ENCODE measurements around the gene DDX50.
A peak's percentile ranks its signal among the peaks of the same experiment; 100 is the strongest.

DDX50 gene

GRCh38 chr10:68988530-68989316 is 87.6 kb downstream of the DDX50 start, which contains the start of gene KIFBP:
TSS of gene KIFBP (plus strand) at chr10:68988803. CDS start at chr10:68988833, 30 bp downstream.
- H3K36me3 ChIP-seq (ENCODE audit: control insufficient read depth, low read length) = peaks cover 26% of the 10 kb centered on the region
- no peaks in the 10 kb centered on the region for H3K27me3 ChIP-seq (ENCODE audit: control insufficient read depth, low read length)
- peaks cover 42% of the 10 kb centered on the region for H3K79me2 ChIP-seq (ENCODE audit: control insufficient read depth, low read length)
- no peaks in the 10 kb centered on the region; the same call in 1 of the 2 replicates for H4K20me1 ChIP-seq (ENCODE audit: control insufficient read depth, insufficient read depth, low read depth, low read length)
- TF ChIP-seq, protein P1, sequence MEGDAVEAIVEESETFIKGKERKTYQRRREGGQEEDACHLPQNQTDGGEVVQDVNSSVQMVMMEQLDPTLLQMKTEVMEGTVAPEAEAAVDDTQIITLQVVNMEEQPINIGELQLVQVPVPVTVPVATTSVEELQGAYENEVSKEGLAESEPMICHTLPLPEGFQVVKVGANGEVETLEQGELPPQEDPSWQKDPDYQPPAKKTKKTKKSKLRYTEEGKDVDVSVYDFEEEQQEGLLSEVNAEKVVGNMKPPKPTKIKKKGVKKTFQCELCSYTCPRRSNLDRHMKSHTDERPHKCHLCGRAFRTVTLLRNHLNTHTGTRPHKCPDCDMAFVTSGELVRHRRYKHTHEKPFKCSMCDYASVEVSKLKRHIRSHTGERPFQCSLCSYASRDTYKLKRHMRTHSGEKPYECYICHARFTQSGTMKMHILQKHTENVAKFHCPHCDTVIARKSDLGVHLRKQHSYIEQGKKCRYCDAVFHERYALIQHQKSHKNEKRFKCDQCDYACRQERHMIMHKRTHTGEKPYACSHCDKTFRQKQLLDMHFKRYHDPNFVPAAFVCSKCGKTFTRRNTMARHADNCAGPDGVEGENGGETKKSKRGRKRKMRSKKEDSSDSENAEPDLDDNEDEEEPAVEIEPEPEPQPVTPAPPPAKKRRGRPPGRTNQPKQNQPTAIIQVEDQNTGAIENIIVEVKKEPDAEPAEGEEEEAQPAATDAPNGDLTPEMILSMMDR (IDR thresholded peaks at IDR 0.05; ENCODE audit: low read depth, low read length, poor library complexity, severe bottlenecking) = peak; percentile 58
- TF ChIP-seq EZH2phosphoT487 (IDR thresholded peaks at IDR 0.05; ENCODE audit: borderline replicate concordance, low read length) = no peak
- H3K9me3 ChIP-seq (ENCODE audit: control insufficient read depth, insufficient read depth, low read length) = no peaks in the 10 kb centered on the region
- H3K4me1 ChIP-seq (ENCODE audit: control insufficient read depth, low read length) = peaks cover 19% of the 10 kb centered on the region
- peak within 1 kb of the TSS; percentile 90 for H3K4me2 ChIP-seq (ENCODE audit: low read length)
- H3F3A ChIP-seq (ENCODE audit: control insufficient read depth, insufficient read depth) = peaks cover 40% of the 10 kb centered on the region
- H3K27ac ChIP-seq (ENCODE audit: low read depth, low read length) = no peak within 1 kb of the TSS
- H3K9me2 ChIP-seq (replicated peaks; ENCODE audit: control insufficient read depth, low read length) = no peaks in the 10 kb centered on the region
- peak within 1 kb of the TSS; percentile 91 for H3K4me3 ChIP-seq (ENCODE audit: low read length)

DNA sequence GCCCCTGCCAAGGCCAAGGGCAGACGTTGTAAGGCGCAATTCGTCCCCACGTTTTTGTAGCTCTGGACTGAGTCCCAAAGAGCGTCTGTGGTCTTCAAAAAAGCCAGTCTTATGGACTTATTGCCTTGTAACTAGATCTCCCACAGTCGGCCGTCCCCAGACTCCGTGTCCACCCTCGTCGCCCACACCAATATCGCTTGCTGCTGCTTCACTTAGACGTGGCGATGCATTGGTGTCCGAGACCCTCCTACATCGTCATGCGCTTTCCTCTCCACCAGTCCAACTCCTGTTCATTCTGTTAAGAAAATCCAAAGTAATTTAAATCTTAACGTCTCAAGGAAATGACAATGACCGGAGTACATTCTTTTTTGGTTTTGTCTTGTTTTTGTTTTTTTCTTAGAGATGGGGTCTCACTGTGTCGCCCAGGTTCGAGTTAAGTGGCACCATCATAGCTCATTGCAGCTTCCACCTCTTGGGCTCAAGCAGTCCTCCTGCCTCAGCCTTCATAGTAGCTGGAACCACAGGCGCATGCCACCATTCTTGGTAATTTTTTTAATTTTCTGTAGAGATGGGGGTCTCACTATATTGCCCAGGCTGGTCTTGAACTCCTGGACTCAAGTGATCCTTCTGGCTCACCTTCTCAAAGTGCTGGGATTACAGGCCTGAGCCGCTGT is 88.3 kb downstream of the DDX50 start:
- Histone ChIP-seq H3K9me2 (replicated peaks; ENCODE audit: control insufficient read depth, low read length) (no peaks in the 10 kb centered on the region), H3K36me3 (ENCODE audit: control insufficient read depth, low read length) (peaks cover 19% of the 10 kb centered on the region), H3K4me2 (ENCODE audit: low read length) (peak overlapping the region; percentile 90), H3K27ac (ENCODE audit: low read depth, low read length) (no peak overlapping the region), H4K20me1 (ENCODE audit: control insufficient read depth, insufficient read depth, low read depth, low read length) (no peaks in the 10 kb centered on the region; the same call in 1 of the 2 replicates), H3K4me1 (ENCODE audit: control insufficient read depth, low read length) (peaks cover 19% of the 10 kb centered on the region), H3F3A (ENCODE audit: control insufficient read depth, insufficient read depth) (peaks cover 33% of the 10 kb centered on the region), H3K9me3 (ENCODE audit: control insufficient read depth, insufficient read depth, low read length) (no peaks in the 10 kb centered on the region), H3K79me2 (ENCODE audit: control insufficient read depth, low read length) (peaks cover 46% of the 10 kb centered on the region), H3K27me3 (ENCODE audit: control insufficient read depth, low read length) (no peaks in the 10 kb centered on the region), H3K4me3 (ENCODE audit: low read length) (peak overlapping the region; percentile 91)
- TF ChIP-seq, protein P1 (IDR thresholded peaks at IDR 0.05; ENCODE audit: low read depth, low read length, poor library complexity, severe bottlenecking) = no peak
- TF ChIP-seq EZH2phosphoT487 (IDR thresholded peaks at IDR 0.05; ENCODE audit: borderline replicate concordance, low read length) = no peak

DNA sequence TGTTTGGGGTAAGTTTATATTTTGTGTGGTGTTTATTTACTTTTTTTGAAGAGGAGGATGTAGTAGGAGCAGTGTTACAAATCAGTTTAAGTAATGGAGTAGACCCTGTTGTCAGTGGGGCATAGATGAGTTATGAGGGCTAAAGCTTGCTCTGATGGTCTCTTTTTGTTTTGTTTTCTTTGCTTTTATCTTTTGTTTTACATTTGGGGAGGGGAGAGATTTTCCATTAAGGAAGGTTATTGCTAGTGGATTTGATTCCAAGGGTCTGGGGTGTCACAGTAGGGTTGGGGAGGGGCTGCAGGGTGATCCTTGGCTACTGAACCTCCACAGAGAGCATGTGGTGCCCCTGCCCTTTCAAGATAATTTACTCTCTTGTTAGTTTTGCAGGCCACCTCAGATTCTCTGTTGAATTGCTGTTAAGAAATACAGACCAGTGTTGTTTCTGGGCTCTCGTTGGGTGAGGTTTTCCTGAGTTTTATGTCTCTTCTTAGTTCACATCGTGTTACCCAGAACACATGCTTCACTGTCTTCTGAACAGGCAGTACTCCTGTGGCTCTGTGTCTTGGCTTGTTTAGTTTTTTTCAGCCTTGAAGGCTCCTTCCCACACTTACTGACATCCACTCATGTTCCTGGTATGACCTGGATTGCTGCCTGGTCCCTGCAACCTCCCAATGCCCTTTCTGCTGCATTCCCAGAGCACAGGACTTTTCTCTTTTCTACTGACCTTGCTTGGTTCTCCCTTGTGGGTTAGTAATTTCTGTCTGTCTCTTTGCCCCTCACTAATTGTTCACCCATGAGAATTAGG is 91.7 kb downstream of the DDX50 start:
- peaks cover 62% of the 10 kb centered on the region for H3K79me2 ChIP-seq (ENCODE audit: control insufficient read depth, low read length)
- TF ChIP-seq, protein P1 (IDR thresholded peaks at IDR 0.05; ENCODE audit: low read depth, low read length, poor library complexity, severe bottlenecking) = no peak
- no peak for TF ChIP-seq EZH2phosphoT487 (IDR thresholded peaks at IDR 0.05; ENCODE audit: borderline replicate concordance, low read length)

More for the DNA sequence above, 91.7 kb downstream of the DDX50 start:
- Histone ChIP-seq H3F3A (ENCODE audit: control insufficient read depth, insufficient read depth) (peaks cover 3% of the 10 kb centered on the region; the same call in 1 of the 2 replicates), H3K9me3 (ENCODE audit: control insufficient read depth, insufficient read depth, low read length) (no peaks in the 10 kb centered on the region), H4K20me1 (ENCODE audit: control insufficient read depth, insufficient read depth, low read depth, low read length) (no peaks in the 10 kb centered on the region; the same call in 1 of the 2 replicates), H3K27ac (ENCODE audit: low read depth, low read length) (no peak overlapping the region), H3K27me3 (ENCODE audit: control insufficient read depth, low read length) (no peaks in the 10 kb centered on the region), H3K4me3 (ENCODE audit: low read length) (no peak overlapping the region), H3K36me3 (ENCODE audit: control insufficient read depth, low read length) (peaks cover 5% of the 10 kb centered on the region; the same call in 1 of the 2 replicates), H3K4me2 (ENCODE audit: low read length) (no peak overlapping the region), H3K4me1 (ENCODE audit: control insufficient read depth, low read length) (peaks cover 22% of the 10 kb centered on the region), H3K9me2 (replicated peaks; ENCODE audit: control insufficient read depth, low read length) (no peaks in the 10 kb centered on the region)
